ENCODE data around the gene SHD. TPM values are rescaled to one million over a fixed set of nuclear protein-coding genes. Genes with fewer than 3 reads are reported as not detected.

Gene SHD
- total RNA-seq, 1 experiment from 2014 or later = 3.5 TPM

GRCh38 chr19:4313847-4314490 is 34.9 kb downstream of the SHD start:
- DNase-seq = no peak
- TF ChIP-seq, protein P1, sequence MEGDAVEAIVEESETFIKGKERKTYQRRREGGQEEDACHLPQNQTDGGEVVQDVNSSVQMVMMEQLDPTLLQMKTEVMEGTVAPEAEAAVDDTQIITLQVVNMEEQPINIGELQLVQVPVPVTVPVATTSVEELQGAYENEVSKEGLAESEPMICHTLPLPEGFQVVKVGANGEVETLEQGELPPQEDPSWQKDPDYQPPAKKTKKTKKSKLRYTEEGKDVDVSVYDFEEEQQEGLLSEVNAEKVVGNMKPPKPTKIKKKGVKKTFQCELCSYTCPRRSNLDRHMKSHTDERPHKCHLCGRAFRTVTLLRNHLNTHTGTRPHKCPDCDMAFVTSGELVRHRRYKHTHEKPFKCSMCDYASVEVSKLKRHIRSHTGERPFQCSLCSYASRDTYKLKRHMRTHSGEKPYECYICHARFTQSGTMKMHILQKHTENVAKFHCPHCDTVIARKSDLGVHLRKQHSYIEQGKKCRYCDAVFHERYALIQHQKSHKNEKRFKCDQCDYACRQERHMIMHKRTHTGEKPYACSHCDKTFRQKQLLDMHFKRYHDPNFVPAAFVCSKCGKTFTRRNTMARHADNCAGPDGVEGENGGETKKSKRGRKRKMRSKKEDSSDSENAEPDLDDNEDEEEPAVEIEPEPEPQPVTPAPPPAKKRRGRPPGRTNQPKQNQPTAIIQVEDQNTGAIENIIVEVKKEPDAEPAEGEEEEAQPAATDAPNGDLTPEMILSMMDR (IDR thresholded peaks at IDR 0.05; ENCODE audit: insufficient read depth in 1 of 2, low read depth in 1 of 2, low read length in 1 of 2, severe bottlenecking in 1 of 2, unreplicated experiment in 1 of 2) = no peak
- Mint-ChIP-seq H3K4me3 (ENCODE audit: unreplicated experiment) (no peak overlapping the region), H3K36me3 (ENCODE audit: insufficient read depth, unreplicated experiment) (peaks cover 11% of the 10 kb centered on the region), H3K9me3 (ENCODE audit: unreplicated experiment) (peaks cover 14% of the 10 kb centered on the region), H3K4me1 (ENCODE audit: low read depth, unreplicated experiment) (no peaks in the 10 kb centered on the region), H3K27ac (ENCODE audit: unreplicated experiment) (no peak overlapping the region), H3K27me3 (ENCODE audit: insufficient read depth, unreplicated experiment) (no peaks in the 10 kb centered on the region)
- CTCF ChIA-PET = no interaction called here
- POLR2A ChIA-PET = no interaction called here
- Histone ChIP-seq H3K4me1 (no peaks in the 10 kb centered on the region), H3K4me3 (ENCODE audit: low read depth, low read length) (no peak overlapping the region), H3K27me3 (replicated peaks; ENCODE audit: control insufficient read depth, insufficient read depth, low read length) (no peaks in the 10 kb centered on the region), H3K9me3 (no peaks in the 10 kb centered on the region), H3K36me3 (ENCODE audit: control insufficient read depth, insufficient read depth, low read length) (no peaks in the 10 kb centered on the region)
- no TSS peak for BruUV-seq (replicated peaks)
- intact Hi-C loops (cut with micrococcal nuclease; ENCODE audit: unreplicated experiment) = no loop called here

- BruUV-seq (replicated peaks) = no TSS peak
- Mint-ChIP-seq H3K27ac (ENCODE audit: unreplicated experiment) (no peak overlapping the region), H3K36me3 (ENCODE audit: insufficient read depth, unreplicated experiment) (peaks cover 23% of the 10 kb centered on the region), H3K4me1 (ENCODE audit: low read depth, unreplicated experiment) (no peaks in the 10 kb centered on the region), H3K9me3 (ENCODE audit: unreplicated experiment) (peaks cover 32% of the 10 kb centered on the region), H3K4me3 (ENCODE audit: unreplicated experiment) (no peak overlapping the region), H3K27me3 (ENCODE audit: insufficient read depth, unreplicated experiment) (no peaks in the 10 kb centered on the region)
- TF ChIP-seq, protein P1 (IDR thresholded peaks at IDR 0.05; ENCODE audit: insufficient read depth in 1 of 2, low read depth in 1 of 2, low read length in 1 of 2, severe bottlenecking in 1 of 2, unreplicated experiment in 1 of 2) = no peak
- Histone ChIP-seq H3K36me3 (ENCODE audit: control insufficient read depth, insufficient read depth, low read length) (no peaks in the 10 kb centered on the region), H3K27me3 (replicated peaks; ENCODE audit: control insufficient read depth, insufficient read depth, low read length) (no peaks in the 10 kb centered on the region), H3K4me3 (ENCODE audit: low read depth, low read length) (no peak overlapping the region), H3K4me1 (no peaks in the 10 kb centered on the region), H3K9me3 (0 out of 2 replicates have a peak, but pooled peaks cover 6% of the 10 kb centered on the region)
- intact Hi-C loops (cut with micrococcal nuclease; ENCODE audit: unreplicated experiment) = no loop called here
- CTCF ChIA-PET = no interaction called here
- POLR2A ChIA-PET = no interaction called here
- no peak for DNase-seq
Observed at GRCh38 chr19:4316956-4317355, 37.9 kb downstream of the SHD start.

DNA sequence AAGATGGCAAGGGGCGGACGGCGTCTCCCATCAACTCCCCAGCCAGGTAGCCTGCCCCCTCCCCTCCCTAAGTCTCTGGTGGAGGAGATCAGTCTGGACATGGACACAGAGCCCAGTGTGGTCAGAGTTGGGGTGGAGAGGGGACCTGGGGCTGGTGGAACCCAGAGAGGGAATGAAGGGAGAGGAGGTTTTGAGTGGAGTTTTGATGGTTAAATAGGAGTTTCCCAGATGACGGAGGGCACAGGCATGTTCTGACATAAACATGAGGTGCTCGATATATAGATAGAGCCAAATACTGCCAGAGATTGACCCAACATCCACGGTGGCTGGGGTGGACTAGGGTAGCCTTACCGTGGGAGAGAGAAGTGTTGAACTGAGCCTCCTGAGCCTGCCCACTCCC is 39.4 kb downstream of the SHD start:
- ChIA-PET CTCF (no interaction called here), POLR2A (no interaction called here)
- peaks cover 30% of the 10 kb centered on the region for H3K36me3 Mint-ChIP-seq (ENCODE audit: insufficient read depth, unreplicated experiment)

More for the DNA sequence above, 39.4 kb downstream of the SHD start:
- peaks cover 32% of the 10 kb centered on the region for H3K9me3 Mint-ChIP-seq (ENCODE audit: unreplicated experiment)
- Histone ChIP-seq H3K9me3 (0 out of 2 replicates have a peak, but pooled peaks cover 6% of the 10 kb centered on the region), H3K27me3 (replicated peaks; ENCODE audit: control insufficient read depth, insufficient read depth, low read length) (no peaks in the 10 kb centered on the region), H3K36me3 (ENCODE audit: control insufficient read depth, insufficient read depth, low read length) (no peaks in the 10 kb centered on the region), H3K4me3 (ENCODE audit: low read depth, low read length) (no peak overlapping the region), H3K4me1 (no peaks in the 10 kb centered on the region)
- H3K4me3 Mint-ChIP-seq (ENCODE audit: unreplicated experiment) = no peak overlapping the region
- BruUV-seq (replicated peaks) = no TSS peak
- DNase-seq = no peak
- no peak overlapping the region for H3K27ac Mint-ChIP-seq (ENCODE audit: unreplicated experiment)
- TF ChIP-seq, protein P1 (IDR thresholded peaks at IDR 0.05; ENCODE audit: insufficient read depth in 1 of 2, low read depth in 1 of 2, low read length in 1 of 2, severe bottlenecking in 1 of 2, unreplicated experiment in 1 of 2) = no peak
- H3K27me3 Mint-ChIP-seq (ENCODE audit: insufficient read depth, unreplicated experiment) = no peaks in the 10 kb centered on the region
- intact Hi-C loops (cut with micrococcal nuclease; ENCODE audit: unreplicated experiment) = no loop called here
- H3K4me1 Mint-ChIP-seq (ENCODE audit: low read depth, unreplicated experiment) = no peaks in the 10 kb centered on the region
